HG02970 (cell line): ENCODE results near the gene KRTAP1-5.
"Not testable (repeated sequence)": the region's sequence is repeated elsewhere in the genome, so short reads cannot be mapped to it uniquely, and the experiment has no call there.

Experiments
- ATAC-seq: cut with Tn5 transposase; IDR thresholded peaks from one replicate; pipeline ENCODE4 v1.9.1; 2021; ENCODE audit warnings: mild to moderate bottlenecking, moderate library complexity, moderate number of reproducible peaks; ENCODE audit not compliant: unreplicated experiment, low FRiP score

KRTAP1-5 gene

DNA sequence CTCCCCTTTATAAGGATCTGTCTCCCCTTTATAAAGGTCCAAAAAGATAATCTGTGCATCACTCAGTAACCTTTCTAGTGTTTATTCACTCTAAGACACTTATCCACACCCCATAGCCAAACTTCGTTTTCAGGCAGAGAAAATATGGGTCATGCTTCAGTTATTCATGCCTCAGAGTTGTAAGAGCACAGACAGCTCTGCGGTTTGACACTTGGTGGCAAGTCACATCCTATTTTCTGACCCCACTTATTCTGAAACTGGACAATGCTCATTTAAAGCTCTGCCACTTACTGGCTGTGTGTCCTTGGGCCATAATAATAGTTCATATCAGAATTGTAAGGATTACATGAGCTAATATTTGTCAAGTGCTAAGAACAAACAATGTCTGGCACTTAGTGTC is 22.1 kb upstream of the KRTAP1-5 start:
- ATAC-seq = no peak

DNA sequence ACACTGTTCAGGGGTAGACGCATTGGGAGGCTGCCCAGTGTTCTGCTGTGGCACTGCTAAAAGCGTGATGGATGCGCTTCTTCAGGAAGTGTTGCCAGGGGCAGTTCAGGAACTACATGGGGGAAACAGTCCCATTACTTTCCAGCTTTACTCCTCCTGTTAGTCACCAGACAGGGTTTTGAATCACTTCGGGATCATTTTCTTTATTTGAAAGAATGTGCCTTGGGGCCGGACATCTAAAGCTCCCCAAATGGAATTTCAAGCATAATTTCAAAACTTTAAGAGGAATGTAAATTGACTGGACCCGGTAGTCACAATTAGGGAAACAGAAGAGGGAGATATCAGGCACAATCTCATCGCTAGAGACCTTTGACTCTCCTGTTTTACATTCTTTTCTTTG is 21.4 kb upstream of the KRTAP1-5 start:
- no peak for ATAC-seq

DNA sequence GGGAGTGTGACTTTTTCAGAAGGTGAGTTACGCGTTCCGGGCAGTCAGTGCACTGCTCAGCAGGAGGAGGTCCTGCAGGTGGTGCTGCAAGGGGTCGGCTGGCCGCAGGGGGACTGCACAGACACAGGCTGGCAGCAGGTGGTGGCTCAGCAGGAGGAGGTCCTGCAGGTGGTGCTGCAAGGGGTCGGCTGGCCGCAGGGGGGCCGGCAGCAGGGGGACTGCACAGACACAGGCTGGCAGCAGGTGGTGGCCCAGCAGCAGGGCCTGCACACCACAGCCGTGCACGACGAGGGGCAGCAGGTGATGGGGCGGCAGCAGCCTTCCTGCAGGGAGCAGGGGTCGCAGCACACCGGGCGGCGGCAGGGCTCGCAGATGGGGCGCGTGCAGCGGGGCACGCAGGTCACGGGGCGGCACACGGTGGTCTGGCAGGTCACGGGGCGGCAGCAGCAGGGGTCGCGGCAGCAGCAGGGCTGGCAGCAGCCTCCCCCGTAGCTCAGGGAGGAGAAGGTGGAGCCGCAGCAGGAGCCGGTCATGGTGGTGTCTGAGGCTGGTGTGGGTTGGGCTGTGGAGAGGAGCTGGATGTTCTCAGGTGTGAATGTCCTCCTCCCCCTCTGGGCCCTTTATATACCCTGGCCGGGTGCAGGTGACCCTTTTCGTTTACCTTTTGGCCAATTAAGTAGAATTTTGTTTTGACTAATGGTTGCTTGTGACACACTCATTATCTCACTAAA is 19.9 kb upstream of the KRTAP1-5 start, which contains the start of gene KRTAP2-1:
KRTAP2-1 (minus strand) TSS at position 582 of the 731 bp plus-strand sequence; CDS start at position 533, 49 bp downstream.
- ATAC-seq = not testable (repeated sequence)

DNA sequence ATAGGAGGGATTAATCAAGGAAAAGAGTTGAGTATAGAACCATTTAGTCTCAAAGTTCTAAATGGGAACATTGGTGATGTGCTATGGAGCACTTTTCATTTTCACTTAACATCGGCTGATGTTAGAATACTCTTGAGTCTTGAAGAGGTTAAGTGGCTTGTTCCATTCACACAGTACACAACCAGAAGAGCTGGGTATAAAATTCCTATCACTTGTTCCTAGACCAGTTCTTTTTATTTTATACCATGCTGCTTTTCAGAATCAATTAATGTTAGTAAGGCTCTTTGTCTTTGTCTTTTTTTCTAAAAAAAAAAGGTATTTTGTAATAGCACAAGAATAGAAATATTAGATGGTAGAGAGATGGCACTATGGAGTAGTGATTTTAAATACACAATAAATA is 15.9 kb upstream of the KRTAP1-5 start:
- no peak for ATAC-seq

DNA sequence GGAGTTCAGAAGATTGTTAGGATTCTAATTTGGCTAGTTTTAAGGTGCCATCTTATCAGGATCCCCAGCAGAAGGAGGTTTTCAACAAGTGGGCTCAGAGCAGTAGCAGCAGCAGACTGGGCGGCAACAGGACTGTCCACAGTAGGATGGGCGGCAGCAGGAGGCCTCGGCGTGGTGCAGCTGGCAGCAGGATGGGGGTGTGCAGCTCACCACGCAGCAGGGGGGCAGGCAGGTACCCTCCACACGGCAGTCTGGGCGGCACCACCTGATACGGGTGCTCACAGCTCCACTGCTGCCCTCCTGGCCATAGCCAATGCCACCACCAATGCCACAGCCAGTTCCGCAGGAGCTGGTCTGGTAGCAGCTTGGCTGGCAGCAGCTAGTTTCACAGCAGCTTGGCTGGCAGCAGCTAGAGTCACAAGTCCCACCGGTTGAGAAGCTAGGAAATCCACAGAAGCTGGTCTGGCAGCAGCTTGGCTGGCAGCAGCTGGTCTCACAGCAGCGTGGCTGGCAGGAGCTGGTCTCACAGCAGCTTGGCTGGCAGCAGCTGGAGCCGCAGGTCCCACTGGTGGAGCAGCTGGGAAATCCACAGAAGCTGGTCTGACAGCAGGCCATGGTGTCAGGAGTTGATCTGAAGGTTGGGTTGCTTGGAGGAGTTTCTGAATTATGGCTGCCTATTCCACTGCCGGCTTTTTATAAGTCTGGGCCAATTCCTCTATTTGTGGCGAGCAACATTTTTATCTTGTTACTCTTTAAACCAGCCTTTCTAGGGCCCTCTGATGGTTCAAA is 14.0 kb upstream of the KRTAP1-5 start, which contains the start of gene KRTAP1-1:
KRTAP1-1 (minus strand) TSS at position 668 of the 789 bp plus-strand sequence; CDS start at position 615, 53 bp downstream.
- ATAC-seq = not testable (repeated sequence)

DNA sequence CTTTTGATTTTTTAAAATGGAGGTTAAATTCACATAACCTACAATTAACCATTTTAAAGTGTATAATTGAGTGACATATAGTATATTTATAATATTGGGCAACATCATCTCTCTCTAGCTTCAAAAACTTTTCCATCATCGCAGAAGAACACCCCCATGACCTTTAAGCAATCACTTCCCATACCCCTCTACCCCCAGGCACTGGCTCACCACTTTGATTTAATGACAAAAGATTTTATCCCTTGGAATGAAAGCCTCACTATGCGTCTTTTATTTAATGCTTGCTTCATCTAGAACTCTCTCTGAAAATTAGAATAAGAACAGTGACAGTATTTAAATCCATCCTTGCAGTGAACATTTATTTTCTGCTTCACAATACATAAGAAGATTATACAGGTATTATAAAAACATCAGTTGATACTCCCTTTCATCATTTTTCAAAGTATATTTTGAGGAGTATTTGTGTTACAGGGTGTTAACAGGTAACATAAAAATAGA is 10.9 kb upstream of the KRTAP1-5 start:
- ATAC-seq = no peak

DNA sequence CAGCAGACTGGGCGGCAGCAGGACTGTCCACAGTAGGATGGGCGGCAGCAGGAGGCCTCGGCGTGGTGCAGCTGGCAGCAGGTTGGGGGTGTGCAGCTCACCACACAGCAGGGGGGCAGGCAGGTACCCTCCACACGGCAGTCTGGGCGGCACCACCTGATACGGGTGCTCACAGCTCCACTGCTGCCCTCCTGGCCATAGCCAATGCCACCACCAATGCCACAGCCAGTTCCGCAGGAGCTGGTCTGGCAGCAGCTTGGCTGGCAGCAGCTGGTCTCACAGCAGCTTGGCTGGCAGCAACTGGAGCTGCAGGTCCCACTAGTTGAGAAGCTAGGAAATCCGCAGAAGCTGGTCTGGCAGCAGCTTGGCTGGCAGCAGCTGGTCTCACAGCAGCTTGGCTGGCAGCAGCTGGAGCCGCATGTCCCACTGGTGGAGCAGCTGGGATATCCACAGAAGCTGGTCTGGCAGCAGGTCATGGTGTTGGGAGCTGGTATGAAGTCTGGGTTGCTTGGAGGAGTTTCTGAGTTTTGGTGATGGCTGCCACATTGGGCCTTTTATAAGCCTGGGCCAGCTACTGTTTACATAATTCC is 7.4 kb upstream of the KRTAP1-5 start, which contains the start of gene KRTAP1-3:
KRTAP1-3 (minus strand) TSS at position 529 of the 590 bp plus-strand sequence; CDS start at position 476, 53 bp downstream.
- ATAC-seq = not testable (repeated sequence)

DNA sequence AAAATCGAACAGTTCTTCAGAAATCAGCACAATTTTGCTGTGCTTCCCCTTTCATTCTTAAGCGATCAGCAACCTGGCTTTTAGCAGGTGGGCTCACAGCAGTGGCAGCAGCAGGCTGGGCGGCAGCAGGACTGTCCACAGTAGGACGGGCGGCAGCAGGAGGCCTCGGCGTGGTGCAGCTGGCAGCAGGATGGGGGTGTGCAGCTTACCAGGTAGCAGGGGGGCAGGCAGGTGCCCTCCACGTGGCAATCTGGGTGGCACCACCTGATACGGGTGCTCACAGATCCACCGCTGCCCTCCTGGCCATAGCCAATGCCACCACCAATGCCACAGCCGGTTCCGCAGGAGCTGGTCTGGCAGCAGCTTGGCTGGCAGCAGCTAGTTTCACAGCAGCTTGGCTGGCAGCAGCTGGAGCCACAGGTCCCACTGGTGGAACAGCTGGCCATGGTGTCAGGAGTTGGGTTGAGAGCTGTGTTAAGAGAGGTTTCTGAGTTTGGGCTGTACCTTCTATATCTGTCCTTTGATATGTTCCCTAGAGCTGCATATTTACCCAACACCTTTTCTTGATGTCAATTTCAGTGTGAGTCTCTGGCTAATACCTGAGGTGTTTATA is 2.7 kb upstream of the KRTAP1-5 start, which contains the start of gene KRTAP1-4:
KRTAP1-4 (minus strand) TSS at position 563 of the 613 bp plus-strand sequence; CDS start at position 446, 117 bp downstream.
- ATAC-seq = no peak

DNA sequence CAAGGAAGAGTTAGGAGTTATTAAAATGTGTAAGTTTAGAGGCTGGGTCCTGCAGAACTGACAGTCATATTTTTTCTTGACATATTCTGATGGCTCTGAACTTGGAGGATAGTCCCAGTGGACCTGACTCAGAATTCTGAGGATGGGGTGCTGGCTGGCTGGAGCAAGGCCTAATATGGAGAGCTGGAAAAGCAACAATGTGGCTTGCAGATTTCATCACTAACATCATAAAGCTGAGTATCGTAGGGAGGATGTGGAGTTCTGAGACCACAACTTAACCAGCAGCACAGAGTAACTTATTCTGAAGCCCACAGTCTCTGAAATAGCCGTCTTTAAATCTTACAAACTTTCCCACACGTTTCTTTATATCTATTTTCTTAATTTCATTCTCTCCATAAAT is 2.3 kb downstream of the KRTAP1-5 start:
- ATAC-seq = no peak

DNA sequence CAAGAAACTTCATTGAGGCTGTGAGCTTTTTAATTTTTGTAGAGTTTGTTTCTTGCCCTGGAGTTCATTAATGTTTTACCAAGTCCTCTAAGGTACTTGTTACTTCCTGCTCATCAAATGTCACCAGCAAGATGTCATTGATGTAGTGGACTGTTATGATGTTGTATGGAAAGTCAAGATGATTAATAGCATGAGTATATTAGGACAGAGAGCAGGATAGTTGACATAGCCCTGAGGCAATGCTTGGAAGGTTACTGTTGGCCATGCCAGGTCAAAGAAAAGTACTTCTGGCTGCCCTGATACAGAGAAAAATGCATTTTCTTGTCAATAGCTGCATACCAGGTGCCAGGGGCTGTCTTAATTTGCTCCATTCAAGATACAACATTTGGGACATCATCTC is 6.7 kb downstream of the KRTAP1-5 start:
- no peak for ATAC-seq

DNA sequence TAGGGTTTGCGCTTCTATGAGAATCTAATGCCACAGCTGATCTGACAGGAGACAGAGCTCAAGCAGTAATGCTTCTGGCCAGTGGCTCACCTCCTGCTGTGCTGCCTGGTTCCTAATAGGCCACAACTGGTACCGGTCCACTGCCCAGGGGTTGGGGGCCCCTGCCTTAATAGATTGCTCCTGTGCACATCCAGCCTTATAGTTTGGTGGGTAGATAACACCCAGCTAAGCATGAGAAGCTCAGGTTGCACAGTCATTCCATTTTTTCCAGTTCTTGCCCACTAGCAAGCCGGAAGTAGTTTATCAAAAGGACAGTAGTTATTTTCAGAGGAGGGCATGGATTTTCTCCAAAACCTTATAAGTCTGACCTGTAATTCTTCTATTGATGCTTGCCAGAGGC is 7.6 kb downstream of the KRTAP1-5 start:
- ATAC-seq = no peak

DNA sequence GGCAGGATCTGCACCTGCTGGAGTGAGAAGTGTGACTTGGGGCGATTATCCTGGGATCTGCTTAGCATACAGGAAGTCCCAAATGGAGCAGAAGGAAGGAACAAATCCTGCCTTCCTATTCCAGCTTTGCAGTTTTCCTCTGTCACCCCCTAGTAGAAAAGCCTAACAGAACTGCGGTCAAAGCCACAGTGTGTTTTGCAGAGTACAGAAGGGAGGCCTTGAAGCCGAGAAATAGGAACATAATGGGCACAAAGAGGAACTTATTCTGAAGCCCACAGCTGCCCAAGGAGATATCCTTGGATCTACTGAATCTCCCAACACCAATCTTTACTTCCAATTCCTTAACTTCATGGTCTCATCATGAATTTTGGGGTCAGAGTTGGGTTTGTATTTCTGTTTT is 8.5 kb downstream of the KRTAP1-5 start:
- no peak for ATAC-seq

DNA sequence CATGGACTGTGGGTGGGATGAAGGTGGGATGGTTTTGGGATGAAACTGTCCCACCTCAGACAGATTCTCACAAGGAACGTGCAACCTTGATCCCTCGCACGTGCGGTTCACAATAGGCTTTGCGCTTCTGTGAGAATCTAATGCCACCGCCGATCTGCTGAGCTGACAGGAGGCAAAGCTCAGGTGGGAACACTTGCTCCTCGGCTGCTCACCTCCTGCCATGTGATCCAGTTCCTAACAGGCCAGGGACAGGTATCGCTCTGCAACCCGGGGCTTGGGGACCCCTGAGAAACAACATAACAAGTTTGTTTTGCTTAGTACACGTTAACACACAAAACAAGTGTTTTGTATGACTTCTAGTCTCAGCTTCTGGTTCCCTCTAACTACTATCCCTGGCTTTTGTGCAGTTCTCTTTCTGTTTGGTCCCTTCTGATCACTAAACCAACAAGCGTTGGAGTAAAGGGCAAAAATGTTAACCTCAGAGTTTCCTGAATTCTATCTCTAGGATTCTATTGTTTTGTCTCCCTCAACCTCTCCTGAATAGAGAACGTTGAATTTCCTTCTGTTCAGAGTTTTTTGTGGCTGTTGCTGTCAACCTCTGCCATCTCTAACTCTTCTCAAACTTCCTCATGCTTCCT is 10.3 kb downstream of the KRTAP1-5 start:
- ATAC-seq = no peak

DNA sequence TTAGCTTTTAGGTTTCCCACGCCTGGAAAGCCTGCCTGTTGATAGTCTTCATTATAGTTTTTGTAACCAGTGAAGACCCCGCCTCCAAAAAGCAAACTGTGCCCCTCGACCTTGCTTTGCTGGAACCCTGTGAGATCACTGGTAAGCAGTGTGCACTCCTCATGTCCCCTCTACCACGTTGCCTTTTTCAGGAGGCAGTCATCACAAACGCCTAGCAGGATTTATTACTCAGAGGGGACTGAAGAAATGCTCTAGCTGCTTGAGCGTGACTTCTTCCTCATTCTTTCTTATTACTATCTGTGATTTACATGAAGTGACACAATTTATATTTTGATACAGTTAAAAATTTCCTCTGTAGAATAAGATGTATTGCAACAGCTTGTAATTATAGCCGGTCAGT is 11.6 kb downstream of the KRTAP1-5 start:
- no peak for ATAC-seq

DNA sequence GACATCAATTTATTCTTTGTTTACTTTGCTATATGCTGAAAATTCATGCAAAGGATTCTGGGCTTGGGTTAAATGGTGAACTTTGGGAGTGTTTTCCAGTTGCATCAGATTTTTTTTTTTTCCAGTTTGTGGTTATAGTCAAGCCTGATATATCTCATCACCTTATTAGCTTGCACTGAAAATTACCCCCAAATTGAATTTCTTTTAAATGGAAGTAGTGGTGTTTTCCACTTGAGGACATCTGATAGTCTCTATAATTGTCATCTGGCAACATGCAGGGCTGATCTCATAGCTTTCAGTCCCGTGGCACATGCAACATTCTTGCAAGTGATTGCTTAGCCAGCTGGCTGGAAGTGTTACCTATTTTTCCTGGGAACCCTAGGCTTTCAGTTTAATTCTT is 13.4 kb downstream of the KRTAP1-5 start:
- ATAC-seq = no peak

DNA sequence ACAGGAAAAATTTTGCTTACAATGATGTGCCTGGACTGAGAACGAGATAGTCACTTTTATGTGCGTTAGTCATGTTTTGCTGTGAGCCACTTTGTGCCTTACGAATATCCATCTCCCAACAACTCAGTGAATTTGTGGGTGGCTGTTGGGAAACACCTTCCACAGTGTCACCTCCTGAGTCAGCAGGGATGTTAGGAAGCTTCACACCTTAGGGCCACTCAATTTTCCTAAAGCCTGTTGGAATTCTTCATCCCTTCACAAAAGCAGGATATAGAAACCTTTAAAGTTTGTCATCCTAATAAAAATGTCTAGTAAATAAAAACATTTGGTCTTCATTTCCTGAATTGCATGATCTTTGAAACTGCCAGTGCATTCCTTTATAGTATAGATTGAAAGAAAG is 13.8 kb downstream of the KRTAP1-5 start:
- no peak for ATAC-seq

DNA sequence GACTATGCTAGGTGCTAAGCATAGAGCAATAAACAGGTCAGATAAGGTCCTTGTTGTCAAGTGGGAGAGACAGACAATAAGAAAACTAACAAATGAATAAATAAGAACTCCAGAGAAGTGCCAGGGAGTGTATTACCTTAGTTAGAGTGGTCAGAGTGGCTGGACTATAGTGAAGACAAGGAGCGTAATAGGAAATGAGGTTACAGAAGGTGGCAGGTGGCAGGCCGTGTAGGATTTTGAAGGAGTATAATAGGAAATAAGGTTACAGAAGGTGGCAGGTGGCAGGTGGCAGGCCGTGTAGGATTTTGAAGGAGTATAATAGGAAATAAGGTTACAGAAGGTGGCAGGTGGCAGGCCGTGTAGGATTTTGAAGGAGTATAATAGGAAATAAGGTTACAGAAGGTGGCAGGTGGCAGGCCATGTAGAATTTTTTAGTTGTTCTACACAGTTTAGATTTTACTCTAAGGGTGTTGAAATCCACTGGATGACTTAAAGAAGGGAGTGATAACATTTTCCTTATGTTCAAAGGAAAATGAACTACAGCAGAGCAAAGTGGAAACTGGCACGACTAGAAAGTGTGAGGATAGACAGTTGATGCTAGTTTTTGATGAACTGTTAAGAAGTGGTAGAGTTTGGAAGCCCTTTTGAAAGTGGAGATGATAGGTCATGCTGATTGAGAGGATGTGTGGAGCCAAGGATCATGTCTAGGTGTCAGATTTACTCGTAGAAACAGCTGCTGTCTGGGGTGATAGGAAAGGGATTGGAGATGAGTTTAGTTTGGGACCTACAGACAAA is 14.5 kb downstream of the KRTAP1-5 start:
- no peak for ATAC-seq

DNA sequence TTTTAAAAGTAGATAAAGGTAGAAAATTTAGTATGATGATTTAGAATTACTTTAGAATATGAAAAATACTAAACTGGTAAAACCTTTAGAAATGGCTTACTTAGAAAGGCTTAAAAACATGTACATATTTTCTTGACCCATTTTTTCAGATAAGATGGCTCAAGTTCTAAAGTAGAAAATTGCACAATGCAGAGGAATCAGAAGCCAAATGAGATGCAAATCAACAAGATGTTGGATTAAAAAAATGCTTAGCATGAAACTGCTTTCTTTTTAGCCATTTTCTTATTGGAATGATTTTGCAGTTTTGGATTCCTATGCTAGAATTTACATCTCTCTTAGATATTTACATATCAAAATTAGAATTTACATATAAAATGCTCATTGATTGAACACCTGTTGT is 16.6 kb downstream of the KRTAP1-5 start:
- no peak for ATAC-seq

DNA sequence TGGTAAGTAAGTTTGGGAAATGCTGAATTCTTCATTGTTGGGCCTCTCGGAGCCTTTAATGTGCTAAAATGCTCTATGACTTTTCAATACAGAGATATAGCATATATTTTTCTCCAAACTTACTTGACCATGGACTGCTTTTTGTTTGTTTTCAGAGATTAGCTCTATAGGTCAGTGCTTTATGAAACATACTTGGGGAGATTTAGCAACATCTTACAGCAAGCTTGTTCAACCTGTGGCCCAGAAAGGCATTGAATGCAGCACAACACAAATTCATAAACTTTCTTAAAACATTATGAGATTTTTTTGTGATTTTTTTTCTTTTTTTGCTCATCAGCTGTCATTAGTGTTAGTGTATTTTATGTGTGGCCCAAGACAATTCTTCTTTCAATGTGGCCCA is 17.1 kb downstream of the KRTAP1-5 start:
- ATAC-seq = no peak
